HG03558 (cell line): ENCODE data around the gene ADAM19.

Source experiments
- ATAC-seq: cut with Tn5 transposase; IDR thresholded peaks from one replicate; pipeline ENCODE4 v1.9.1; 2021; ENCODE audit warnings: moderate number of reproducible peaks; ENCODE audit not compliant: unreplicated experiment; ENCODE audit errors: extremely low read depth

The ADAM19 gene

DNA sequence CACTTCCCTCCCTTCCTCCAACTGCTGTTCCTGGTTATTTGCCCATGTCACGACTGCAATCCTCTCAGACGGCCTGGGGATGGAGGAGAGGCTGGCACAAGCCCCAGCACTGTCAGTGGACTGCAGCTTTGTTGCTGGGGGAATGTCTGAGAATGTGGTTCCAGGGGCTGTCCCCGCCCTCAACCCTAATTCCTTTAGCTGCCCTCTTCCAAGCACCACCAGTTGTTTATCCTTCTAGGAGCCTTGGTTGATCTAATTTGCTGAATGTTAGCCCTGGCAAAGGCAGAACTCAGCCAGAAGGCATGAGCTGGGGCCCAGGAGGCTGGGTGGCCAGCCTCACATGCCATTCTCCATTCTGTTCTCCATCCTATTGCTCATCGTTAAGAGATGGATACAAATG lies 51.6 kb downstream of the ADAM19 start:
- ATAC-seq = no peak

DNA sequence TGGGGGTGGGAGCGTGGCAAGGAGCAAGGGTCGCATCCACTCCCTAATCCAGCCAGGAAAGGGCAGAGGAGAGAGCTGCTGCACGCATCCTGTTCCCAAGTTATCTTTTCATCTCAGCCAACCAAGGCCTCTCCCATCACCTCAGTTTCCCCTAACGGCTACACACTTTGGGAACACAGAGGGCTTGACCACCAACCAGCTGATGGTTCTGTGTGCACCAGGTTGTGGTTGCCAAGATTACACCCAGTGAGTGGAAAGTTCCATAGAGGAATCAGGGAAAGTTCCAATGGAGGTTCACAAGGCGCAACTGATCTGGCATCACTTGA lies 53.9 kb downstream of the ADAM19 start:
- ATAC-seq = no peak

- no peak for ATAC-seq
These were observed 54.5 kb downstream of the ADAM19 start for GRCh38 chr5:157520911-157521703.

DNA sequence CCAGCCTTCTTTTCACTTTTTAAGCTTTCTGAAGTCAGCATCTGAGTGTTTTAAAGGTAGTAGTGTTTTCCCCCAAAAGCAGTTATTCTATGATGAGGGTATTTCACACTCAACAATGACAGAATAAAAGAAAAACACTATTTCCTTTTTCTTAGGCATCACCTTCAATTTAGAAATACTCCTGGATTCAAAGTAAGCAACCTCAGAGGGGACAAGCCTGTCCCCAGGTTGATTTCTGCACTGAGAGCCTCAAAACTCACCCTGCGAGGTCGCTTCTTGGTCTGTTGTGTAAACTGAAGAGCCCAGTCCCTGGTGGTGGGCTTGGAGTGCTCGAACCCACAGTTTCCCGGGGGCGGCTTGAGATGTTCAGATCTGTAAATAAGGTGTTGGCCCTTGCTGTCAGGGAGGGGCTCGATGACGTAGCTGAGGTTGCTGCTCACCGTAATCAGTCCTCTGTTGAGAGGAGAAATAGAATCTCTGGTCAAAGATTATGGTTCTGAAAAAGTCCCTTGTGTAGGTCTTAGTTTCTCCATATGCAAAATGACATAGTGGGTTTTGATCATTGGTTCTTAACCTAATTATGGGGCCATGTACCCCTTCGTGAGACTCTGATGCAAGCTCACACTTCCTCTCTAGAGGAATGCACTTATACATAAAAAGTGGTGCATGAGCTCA lies 55.9 kb downstream of the ADAM19 start:
- peak; percentile 46 for ATAC-seq

- ATAC-seq = peak; percentile 61
These were observed 56.6 kb downstream of the ADAM19 start for GRCh38 chr5:157518963-157519362.

DNA sequence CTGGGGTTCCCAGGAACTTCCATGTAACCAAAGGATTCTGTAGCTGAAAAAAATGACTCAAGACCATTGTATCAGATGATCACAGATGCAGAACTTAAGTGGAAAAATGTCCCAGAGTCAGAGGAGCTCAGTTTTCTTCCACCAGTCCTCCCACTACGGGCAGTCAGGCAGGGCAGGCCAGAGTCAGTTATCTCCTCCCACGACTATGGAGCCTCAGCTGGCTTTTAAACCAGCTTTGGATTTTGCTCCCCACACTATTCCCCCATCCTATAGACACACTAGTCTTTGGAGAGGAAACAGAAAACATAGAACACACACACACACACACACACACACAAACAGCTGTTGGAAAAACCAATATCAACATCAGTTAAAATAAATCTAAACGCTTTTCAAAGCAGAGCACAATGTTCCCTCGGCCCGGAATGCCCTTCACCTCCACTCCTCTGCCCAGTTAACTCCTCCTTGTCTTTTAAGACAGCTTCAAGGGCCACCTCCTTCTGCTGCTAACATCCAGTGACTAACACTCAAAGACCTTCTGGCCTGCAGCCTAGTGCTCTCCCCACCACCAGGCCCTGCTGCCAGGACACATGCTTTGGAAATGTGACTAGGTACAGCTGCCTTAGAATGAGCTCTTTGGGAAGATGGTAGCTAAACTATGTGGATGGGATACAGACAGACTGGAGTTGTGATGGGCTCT lies 58.8 kb downstream of the ADAM19 start:
- no peak for ATAC-seq

GRCh38 chr5:157516006-157516405 lies 59.6 kb downstream of the ADAM19 start:
- no peak for ATAC-seq

DNA sequence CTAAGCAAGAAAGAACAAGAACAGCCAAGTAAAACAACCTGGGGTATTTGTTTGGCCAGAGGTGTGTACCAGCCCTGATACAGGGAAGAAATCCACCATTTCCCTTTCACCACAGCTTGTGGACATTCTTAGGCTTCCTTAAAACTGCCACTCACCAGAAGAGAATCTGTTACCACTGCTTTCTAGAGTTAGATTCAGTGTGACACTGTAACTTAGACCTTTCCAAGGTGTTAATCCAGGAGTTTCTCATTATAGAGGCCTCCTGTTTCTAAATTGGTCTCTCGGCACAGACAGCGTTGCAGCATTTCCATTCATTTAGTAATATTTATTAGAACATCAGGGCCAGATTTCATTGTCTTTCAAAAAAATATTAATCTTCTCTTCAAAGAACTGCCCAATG lies 60.6 kb downstream of the ADAM19 start:
- ATAC-seq = no peak

GRCh38 chr5:157513182-157513581 lies 62.4 kb downstream of the ADAM19 start:
- ATAC-seq = no peak

DNA sequence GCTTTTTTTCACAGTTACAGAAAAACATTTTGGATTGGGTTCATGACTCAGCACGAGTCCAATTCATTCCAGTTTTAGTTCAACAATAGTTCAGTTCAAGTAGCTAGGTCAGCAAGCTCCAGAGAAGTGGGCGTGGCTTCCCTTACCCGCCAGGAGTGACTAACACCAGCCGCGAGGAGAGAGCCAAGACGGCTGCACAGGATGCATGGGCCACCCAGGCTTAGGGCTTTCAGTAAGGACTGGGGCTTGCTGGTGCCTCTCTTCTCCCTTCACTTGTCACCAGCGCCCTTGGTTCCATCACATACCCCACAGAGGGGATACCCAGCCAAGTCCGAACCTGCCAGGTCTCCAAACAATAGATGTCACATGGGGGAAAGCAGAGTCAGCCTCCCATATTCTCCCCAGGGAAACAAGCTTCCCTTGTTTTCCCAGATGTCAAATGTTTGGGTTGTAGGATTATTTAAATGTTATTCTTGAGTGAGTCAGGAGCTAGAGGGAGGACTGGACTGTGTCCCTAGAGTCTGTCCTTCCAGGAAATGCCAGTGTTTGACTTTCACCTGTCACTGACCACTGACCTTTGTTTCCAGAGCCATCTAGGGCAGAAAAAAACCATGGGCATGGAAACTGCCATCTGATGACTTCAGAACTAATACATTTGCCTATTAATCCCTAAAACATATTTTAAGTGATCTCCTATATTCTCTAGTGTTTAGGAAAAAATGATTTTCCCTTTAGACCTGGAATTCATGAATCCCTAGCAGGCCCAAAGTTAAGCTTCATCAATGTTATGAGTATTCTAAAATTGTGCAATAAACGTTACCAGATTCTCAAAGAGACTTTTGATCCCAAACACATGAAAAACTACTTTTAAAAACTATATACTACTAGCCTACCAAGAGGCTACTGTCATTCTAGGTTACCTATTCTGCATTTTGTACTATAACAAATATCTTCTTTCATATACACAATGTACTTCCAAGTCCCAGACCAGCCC lies 63.6 kb downstream of the ADAM19 start:
- ATAC-seq = no peak

GRCh38 chr5:157510682-157511081 lies 64.9 kb downstream of the ADAM19 start:
- no peak for ATAC-seq

GRCh38 chr5:157509587-157509986 lies 66.0 kb downstream of the ADAM19 start:
- no peak for ATAC-seq

DNA sequence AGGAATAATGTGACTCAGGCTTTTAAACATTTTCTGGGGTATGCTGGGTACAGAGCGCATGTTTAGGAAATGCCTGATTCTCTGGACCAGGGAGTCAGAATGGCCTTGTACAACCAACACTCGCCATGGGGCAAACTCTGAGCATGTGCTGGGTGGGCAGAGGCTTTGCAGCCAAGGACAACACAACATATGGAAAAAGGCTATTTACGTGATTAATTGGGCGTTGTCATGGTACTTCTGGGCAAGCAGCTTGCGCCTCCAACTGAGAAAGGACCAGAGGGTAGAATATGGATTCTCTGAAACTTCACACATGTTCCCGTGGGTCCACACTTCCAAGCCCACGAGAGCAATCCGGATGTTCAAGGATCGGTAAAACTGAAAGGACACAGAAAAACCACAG lies 66.5 kb downstream of the ADAM19 start:
- no peak for ATAC-seq

DNA sequence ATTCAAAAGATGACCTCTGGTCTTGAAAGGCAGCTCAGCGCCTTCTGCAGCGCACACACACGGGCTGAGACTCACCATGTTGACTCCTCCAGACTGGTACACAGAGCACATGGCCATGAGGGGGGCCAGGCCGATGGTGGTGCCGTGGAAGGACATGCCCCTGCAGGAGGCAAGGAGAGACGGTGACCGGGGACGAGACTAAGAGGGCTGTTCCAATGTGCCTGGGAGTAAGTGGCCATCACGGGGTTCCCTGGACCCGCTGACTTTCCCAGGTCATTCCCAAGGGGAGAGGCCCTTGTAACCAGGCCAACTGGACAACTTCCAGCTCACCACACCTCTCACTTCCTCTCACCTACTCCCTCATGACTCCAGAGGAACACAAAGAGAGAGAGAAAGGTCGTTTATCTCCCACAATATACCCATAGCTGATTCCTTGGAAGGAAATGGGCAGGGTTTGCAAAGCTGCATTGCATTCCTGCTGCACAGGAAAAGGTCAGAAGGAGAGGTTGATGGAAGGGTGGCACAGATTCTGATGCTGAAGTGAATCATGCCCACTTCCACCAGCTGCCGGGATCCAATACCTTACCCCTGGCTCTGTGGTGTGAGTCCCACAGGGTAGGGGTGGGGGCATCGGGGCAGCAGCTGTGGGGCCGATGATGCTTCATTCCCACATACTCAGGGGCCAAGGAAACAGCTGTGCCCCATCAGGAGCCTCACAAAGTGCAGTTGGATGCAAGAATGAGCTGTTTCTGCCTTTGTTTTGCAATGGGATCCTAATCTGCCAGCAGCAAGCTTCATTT lies 68.4 kb downstream of the ADAM19 start:
- no peak for ATAC-seq

DNA sequence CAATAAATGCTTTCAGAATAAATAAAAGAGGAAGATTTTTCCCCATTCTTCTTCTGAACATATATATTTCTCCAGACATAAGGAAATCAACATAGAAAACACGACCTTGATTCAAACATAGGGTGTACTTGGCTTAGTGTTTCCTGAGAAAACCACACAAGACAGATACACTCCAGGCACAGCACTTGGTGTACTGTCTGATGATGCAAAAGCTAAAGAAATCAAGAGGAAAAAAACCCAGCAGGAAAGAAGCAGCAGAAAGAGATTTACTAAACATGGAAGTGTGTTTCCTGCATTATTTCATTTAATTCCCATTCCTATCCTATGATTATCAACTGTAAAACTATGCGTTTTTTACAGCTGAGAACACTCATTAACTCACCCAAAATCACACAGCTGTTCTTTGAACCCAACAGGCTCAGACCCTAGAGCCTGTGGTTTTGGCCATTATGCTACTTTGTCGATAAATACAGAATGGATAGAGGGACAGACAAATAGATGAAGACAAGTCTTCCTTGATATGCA lies 69.4 kb downstream of the ADAM19 start:
- no peak for ATAC-seq

DNA sequence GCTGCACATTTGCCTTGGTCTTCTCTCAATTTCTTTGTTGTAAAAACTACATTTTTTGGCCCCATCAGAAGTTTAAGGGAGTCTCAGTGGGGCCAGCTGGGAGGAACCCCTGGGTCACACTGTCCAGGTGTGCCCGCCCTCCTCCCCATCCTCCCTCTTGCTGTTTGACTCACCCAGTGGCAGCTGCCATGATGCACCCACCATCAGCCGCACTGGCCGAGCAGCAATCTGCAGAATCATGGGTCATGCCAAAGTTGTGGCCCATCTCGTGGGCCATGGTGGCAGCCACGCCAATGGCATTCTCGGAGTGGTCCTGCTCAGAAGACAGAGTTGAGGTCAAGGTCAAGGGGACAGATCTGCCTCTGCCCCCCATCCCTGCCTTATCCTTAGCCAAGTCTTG lies 70.1 kb downstream of the ADAM19 start:
- no peak for ATAC-seq

DNA sequence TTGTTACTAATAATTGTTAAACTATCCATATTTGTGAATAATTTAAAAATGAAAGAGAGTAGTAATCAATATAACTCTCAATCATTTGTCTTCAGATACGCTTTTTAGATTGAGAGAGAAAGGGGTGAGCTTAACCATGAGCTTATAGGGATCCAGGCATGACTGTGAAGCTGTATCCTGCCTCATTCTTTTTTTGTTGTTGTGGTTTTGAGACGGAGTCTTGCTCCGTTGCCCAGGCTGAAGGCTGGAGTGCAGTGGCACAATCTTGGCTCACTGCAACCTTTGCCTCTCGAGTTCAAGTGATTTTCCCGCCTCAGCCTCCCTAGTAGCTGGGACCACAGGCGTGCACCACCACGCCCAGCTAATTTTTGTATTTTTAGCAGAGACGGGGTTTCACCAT lies 71.5 kb downstream of the ADAM19 start:
- ATAC-seq = no peak

GRCh38 chr5:157502143-157502647 lies 73.4 kb downstream of the ADAM19 start:
- ATAC-seq = peak; percentile 65
